ENCODE measurements around the gene HCN2.

DNA sequence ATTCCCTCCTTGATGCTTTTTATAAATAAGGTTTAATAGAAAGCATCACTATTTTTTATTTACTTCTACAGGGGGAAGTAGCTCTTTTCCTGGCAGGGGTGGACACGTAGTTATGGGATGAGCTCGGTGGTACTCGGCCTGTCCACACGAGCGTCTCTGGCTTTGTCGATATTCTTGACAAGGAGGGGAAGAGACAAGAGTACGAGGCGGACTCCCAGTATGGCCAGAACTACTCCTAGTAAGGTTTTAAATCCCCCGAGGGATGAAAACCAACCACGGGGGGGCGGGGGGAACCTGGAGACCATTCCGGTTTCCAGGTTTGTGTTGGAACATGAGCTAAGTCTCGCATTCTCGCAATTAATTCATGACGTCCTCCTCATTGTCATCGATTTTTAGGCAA, 22.8 kb upstream of the HCN2 start:
- TF ChIP-seq, protein P1, sequence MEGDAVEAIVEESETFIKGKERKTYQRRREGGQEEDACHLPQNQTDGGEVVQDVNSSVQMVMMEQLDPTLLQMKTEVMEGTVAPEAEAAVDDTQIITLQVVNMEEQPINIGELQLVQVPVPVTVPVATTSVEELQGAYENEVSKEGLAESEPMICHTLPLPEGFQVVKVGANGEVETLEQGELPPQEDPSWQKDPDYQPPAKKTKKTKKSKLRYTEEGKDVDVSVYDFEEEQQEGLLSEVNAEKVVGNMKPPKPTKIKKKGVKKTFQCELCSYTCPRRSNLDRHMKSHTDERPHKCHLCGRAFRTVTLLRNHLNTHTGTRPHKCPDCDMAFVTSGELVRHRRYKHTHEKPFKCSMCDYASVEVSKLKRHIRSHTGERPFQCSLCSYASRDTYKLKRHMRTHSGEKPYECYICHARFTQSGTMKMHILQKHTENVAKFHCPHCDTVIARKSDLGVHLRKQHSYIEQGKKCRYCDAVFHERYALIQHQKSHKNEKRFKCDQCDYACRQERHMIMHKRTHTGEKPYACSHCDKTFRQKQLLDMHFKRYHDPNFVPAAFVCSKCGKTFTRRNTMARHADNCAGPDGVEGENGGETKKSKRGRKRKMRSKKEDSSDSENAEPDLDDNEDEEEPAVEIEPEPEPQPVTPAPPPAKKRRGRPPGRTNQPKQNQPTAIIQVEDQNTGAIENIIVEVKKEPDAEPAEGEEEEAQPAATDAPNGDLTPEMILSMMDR (IDR thresholded peaks at IDR 0.05; ENCODE audit: insufficient read depth, low read depth, low read length) = no peak
- TF ChIP-seq EZH2 (IDR thresholded peaks at IDR 0.05; ENCODE audit: insufficient read depth, low read length) = no peak
